CD14-positive monocyte (primary cell): ENCODE data around the gene PAK5. TPM values are rescaled to one million over a fixed set of nuclear protein-coding genes. Genes with fewer than 3 reads are reported as not detected.

Experiments
- DNase-seq, 3 donors: peaks; one replicate each; pipeline ENCODE4 v3.0.0-alpha.2; 2011 to 2022
- H2AFZ ChIP-seq: 2 replicates; pipeline ENCODE4 v1.6.0; 2012; ENCODE audit warnings: mild to moderate bottlenecking, low read depth, low read length, inconsistent platforms; ENCODE audit not compliant: insufficient read depth, poor library complexity, severe bottlenecking
- H3K27ac ChIP-seq, 2 donors: 1 replicate in 1 of 2; 2 replicates in 1 of 2; pipeline ENCODE4 v1.5.1; 2012 to 2013; ENCODE audit warnings: low read length in 2 of 2, control low read depth in 1 of 2, inconsistent platforms in 1 of 2, low read depth in 1 of 2, mild to moderate bottlenecking in 1 of 2
- H3K27me3 ChIP-seq, 2 donors: one replicate each; pipeline versions ENCODE4 v1.6.0 to v1.6.1; 2011 to 2013; ENCODE audit warnings: low read length in 2 of 2; ENCODE audit not compliant: control insufficient read depth in 2 of 2, insufficient read depth in 2 of 2
- H3K36me3 ChIP-seq, 2 donors: replicated peaks in 1 of 2; 1 replicate in 1 of 2; 2 replicates in 1 of 2; pipeline versions ENCODE4 v1.5.1 to v1.6.1; 2012 to 2013; ENCODE audit warnings: low read length in 2 of 2, control low read depth in 1 of 2, inconsistent platforms in 1 of 2, mild to moderate bottlenecking in 1 of 2; ENCODE audit not compliant: insufficient read depth in 2 of 2, control insufficient read depth in 1 of 2
- H3K4me1 ChIP-seq, 2 donors: 1 replicate in 1 of 2; 2 replicates in 1 of 2; pipeline versions ENCODE4 v1.5.1 to v1.6.1; 2012 to 2013; ENCODE audit warnings: low read length in 2 of 2, control low read depth in 1 of 2, inconsistent platforms in 1 of 2, mild to moderate bottlenecking in 1 of 2, moderate library complexity in 1 of 2; ENCODE audit not compliant: insufficient read depth in 2 of 2, control insufficient read depth in 1 of 2
- H3K4me2 ChIP-seq: replicated peaks from 2 replicates; pipeline ENCODE3; 2012; ENCODE audit warnings: low read length, moderate library complexity, mild to moderate bottlenecking; ENCODE audit not compliant: poor library complexity, severe bottlenecking; ENCODE audit errors: extremely low read depth
- H3K4me3 ChIP-seq, 3 experiments: fragments of 200-600 bp in 1 of 3; sonication (generic) in 1 of 3; replicated peaks in 1 of 3; 1 replicate in 2 of 3; 2 replicates in 1 of 3; pipeline ENCODE4 v1.5.1; 2011 to 2013; ENCODE audit warnings: low read length in 3 of 3, mild to moderate bottlenecking in 3 of 3, control low read depth in 2 of 3, low read depth in 2 of 3, inconsistent platforms in 1 of 3, moderate library complexity in 1 of 3
- H3K79me2 ChIP-seq: 2 replicates; pipeline ENCODE4 v1.6.0; 2012; ENCODE audit warnings: mild to moderate bottlenecking, control low read depth, inconsistent platforms, low read length, moderate library complexity; ENCODE audit not compliant: insufficient read depth
- H3K9ac ChIP-seq: 2 replicates; pipeline ENCODE4 v1.6.0; 2017; ENCODE audit warnings: low read length, mild to moderate bottlenecking; ENCODE audit not compliant: insufficient read depth, poor library complexity, severe bottlenecking
- H3K9me3 ChIP-seq, 2 donors: replicated peaks in 1 of 2; 1 replicate in 1 of 2; 2 replicates in 1 of 2; pipeline versions ENCODE4 v1.5.1 to v1.6.1; 2012 to 2013; ENCODE audit warnings: low read length in 2 of 2, control low read depth in 1 of 2; ENCODE audit not compliant: control insufficient read depth in 1 of 2, insufficient read depth in 1 of 2
- H4K20me1 ChIP-seq: 2 replicates; pipeline ENCODE4 v1.6.0; 2012; ENCODE audit warnings: mild to moderate bottlenecking, low read length, control low read depth, moderate library complexity; ENCODE audit not compliant: insufficient read depth
- H3K27ac Mint-ChIP-seq, 7 donors: one replicate each; pipeline ENCODE4 v1.8.0; 2020; ENCODE audit warnings: mild to moderate bottlenecking in 7 of 7, mixed read lengths in 7 of 7, moderate library complexity in 6 of 7, inconsistent platforms in 2 of 7
- H3K27me3 Mint-ChIP-seq, 3 donors: one replicate each; pipeline ENCODE4 v1.8.0; 2021 to 2022; ENCODE audit warnings: low read depth in 3 of 3, mild to moderate bottlenecking in 3 of 3, mixed read lengths in 3 of 3, moderate library complexity in 3 of 3, inconsistent platforms in 1 of 3
- H3K36me3 Mint-ChIP-seq, 2 donors: one replicate each; pipeline ENCODE4 v1.8.0; 2020; ENCODE audit warnings: mixed read lengths in 2 of 2, inconsistent platforms in 1 of 2, mild to moderate bottlenecking in 1 of 2
- H3K4me1 Mint-ChIP-seq: one replicate; pipeline ENCODE4 v1.8.0; 2020; ENCODE audit warnings: mild to moderate bottlenecking, mixed read lengths
- H3K4me3 Mint-ChIP-seq, 2 donors: one replicate each; pipeline ENCODE4 v1.8.0; 2020; ENCODE audit warnings: mild to moderate bottlenecking in 2 of 2, mixed read lengths in 2 of 2, moderate library complexity in 1 of 2
- H3K9me3 Mint-ChIP-seq, 7 donors: one replicate each; pipeline ENCODE4 v1.8.0; 2020 to 2022; ENCODE audit warnings: mixed read lengths in 7 of 7, mild to moderate bottlenecking in 6 of 7, moderate library complexity in 6 of 7, inconsistent platforms in 2 of 7
- CTCF ChIP-seq: fragments of 200-600 bp; IDR thresholded peaks from one replicate; pipeline ENCODE4 v1.8.0; 2022; ENCODE audit warnings: antibody characterized with exemption, mild to moderate bottlenecking
- WGBS: methylation state at CpG from one replicate; pipeline ENCODE4 v1.1.5; 2013; ENCODE audit warnings: missing lambda C conversion rate; ENCODE audit not compliant: insufficient coverage; 5-methylcytosine and 5-hydroxymethylcytosine counted together
- intact Hi-C, 2 donors: fragments of 100-400 bp; cut with micrococcal nuclease; formaldehyde crosslinking; loops; one replicate each; pipeline versions ENCODE4 v1.15.0 to v1.15.1; 2023
- polyA plus RNA-seq, 3 donors: library from polyadenylated mRNA; depleted of rRNA in 1 of 3; unstranded in 2 of 3; stranded (reverse) in 1 of 3; fragments of 300-500 nt in 2 of 3; fragments of >200 nt in 1 of 3; fragmentation: Illumina TruSeq in 2 of 3; gene quantifications; 1 replicate in 2 of 3; 2 replicates in 1 of 3; pipeline ENCODE4 v1.2.3, GENCODE V29; 2012 to 2021

PAK5 gene
- polyA plus RNA-seq, 3 donors: not detected

DNA sequence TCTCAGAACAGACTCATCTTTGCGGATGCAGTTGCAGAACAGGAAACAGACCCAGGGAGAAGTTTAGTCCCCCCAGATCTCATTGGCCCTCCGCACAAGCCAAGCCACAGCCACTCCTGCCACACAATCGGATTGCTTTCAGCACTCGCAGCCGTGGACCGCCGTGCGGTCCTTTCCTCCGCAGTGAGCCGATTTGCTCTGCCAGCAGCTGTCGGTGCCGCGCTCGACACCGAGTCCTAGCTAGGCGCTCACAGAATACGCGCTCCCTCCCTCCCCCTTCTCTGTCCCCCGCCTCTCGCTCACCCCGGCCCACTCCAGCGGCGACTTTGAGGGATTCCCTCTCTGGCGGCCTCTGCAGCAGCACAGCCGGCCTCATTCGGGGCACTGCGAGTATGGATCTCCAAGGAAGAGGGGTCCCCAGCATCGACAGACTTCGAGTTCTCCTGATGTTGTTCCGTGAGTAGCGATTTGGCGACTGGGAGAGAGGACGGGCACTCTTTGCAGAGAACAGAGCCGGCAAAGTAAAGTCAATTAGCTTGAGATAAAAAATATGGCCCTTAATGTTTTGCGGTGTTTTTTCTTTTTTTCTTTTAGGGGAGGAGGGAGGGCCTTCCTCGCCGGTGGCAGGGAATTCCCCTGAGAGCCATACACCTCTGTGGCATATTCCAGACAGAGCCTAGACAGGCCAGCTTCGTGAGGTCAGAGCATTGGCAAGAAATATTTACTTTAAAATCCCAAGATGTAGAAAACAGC, 324.2 kb downstream of the PAK5 start, which contains the start of gene LAMP5:
Gene LAMP5, plus strand, starts transcription at position 130 of the 753 bp plus-strand sequence. Its CDS starts 263 bp downstream, at position 393.
- Mint-ChIP-seq H3K4me3 (peak within 1 kb of the TSS; percentile 79 to 92), H3K4me1 (peaks cover 43% of the 10 kb centered on the region), H3K9me3 (peaks cover 0 to 16% (median 6%) of the 10 kb centered on the region in 7 donors), H3K27me3 (peaks cover 80 to 89% (median 87%) of the 10 kb centered on the region in 3 donors), H3K27ac (peak within 1 kb of the TSS in 1 of 7 donors; percentile 24), H3K36me3 (peaks cover 21 to 25% of the 10 kb centered on the region in 2 donors)
- intact Hi-C loops: no loop called here
- H3K9me3 ChIP-seq: peaks cover 0 to 3% of the 10 kb centered on the region in 2 donors
- no peak within 1 kb of the TSS for H3K9ac ChIP-seq
- no peaks in the 10 kb centered on the region for H3K79me2 ChIP-seq
- H3K27ac ChIP-seq: no peak within 1 kb of the TSS
- H4K20me1 ChIP-seq: no peaks in the 10 kb centered on the region
- no peak for TF ChIP-seq CTCF
- H3K4me3 ChIP-seq: peak within 1 kb of the TSS in 1 of 3 experiments; percentile 76
- H2AFZ ChIP-seq: no peak within 1 kb of the TSS
- peaks cover 64 to 89% of the 10 kb centered on the region in 2 donors for H3K27me3 ChIP-seq
- DNase-seq: peak in 1 of 3 donors; percentile 24
- H3K4me2 ChIP-seq: peak within 1 kb of the TSS; percentile 91
- 1% methylated on average over 35 of the region's 38 CpGs for WGBS
- peaks cover 33 to 34% of the 10 kb centered on the region in 2 donors for H3K4me1 ChIP-seq
- H3K36me3 ChIP-seq: no peaks in the 10 kb centered on the region

- Histone ChIP-seq H3K9ac (no peak overlapping the region), H3K27ac (no peak overlapping the region), H4K20me1 (no peaks in the 10 kb centered on the region), H2AFZ (no peak overlapping the region), H3K4me2 (peak overlapping the region; percentile 91), H3K4me3 (peak overlapping the region in 1 of 3 experiments; percentile 76), H3K36me3 (no peaks in the 10 kb centered on the region), H3K4me1 (peaks cover 36 to 40% of the 10 kb centered on the region in 2 donors), H3K27me3 (peaks cover 68 to 95% of the 10 kb centered on the region in 2 donors), H3K79me2 (no peaks in the 10 kb centered on the region), H3K9me3 (peaks cover 0 to 3% of the 10 kb centered on the region in 2 donors)
- no peak for DNase-seq
- 13% methylated on average over 2 of the region's 9 CpGs for WGBS
- H3K4me3 Mint-ChIP-seq: peak overlapping the region in 1 of 2 donors; percentile 92
- no peak overlapping the region for H3K27ac Mint-ChIP-seq
- intact Hi-C loops: no loop called here
- peaks cover 25 to 29% of the 10 kb centered on the region in 2 donors for H3K36me3 Mint-ChIP-seq
- TF ChIP-seq CTCF: no peak
- H3K4me1 Mint-ChIP-seq: peaks cover 47% of the 10 kb centered on the region
- peaks cover 0 to 16% (median 6%) of the 10 kb centered on the region in 7 donors for H3K9me3 Mint-ChIP-seq
- H3K27me3 Mint-ChIP-seq: peaks cover 86 to 95% (median 92%) of the 10 kb centered on the region in 3 donors
Observed at GRCh38 chr20:9514072-9514460, 324.8 kb downstream of the PAK5 start.
